ENCODE results near the gene STX10.

The STX10 gene

DNA sequence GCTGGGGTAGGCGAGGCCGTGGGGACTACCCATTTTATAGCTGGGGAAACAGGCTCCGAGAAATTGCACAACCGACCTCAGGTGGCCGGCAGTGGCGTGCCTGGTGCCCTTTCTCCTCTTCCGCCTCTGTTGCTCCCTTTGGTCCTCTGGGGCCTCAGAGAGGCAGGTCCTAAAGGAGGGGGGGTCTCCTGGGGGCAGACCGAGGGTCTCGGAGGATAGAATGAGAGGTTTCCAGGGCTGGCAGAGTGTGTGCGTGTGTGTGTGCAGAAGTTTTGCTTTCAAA, 11.3 kb downstream of the STX10 start:
- no peak for DNase-seq

DNA sequence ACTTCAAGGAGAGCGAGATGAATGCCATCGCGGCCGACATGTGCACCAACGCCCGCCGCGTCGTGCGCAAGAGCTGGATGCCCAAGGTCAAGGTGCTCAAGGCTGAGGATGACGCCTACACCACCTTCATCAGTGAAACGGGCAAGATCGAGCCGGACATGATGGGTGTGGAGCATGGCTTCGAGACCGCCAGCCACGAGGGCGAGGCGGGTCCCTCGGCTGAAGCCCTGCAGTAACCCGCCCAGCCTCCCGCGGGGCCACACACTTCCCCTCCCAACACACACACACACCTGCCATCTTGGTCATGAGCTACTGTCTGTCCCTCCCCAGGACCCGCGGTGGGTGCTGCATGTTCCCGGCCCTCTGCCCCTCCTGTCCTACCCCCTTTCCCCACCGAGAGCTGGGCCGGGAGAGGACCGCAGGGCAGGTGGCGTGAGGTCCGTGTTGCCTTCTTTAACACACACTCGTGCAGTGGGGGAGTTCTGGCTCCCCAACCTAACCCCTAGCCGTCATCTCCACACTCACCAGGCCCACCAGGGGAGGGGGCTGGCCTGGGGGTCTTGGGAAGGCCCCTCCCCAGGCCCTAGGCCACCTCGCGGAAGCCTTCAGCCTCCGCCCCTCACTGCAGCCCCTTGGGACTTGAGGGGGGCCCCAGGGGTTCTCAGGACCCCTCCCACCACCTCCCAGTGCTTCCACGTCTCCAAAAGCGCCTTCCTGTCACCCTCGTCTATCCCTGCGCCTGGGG, 11.8 kb downstream of the STX10 start:
- no peak for DNase-seq

DNA sequence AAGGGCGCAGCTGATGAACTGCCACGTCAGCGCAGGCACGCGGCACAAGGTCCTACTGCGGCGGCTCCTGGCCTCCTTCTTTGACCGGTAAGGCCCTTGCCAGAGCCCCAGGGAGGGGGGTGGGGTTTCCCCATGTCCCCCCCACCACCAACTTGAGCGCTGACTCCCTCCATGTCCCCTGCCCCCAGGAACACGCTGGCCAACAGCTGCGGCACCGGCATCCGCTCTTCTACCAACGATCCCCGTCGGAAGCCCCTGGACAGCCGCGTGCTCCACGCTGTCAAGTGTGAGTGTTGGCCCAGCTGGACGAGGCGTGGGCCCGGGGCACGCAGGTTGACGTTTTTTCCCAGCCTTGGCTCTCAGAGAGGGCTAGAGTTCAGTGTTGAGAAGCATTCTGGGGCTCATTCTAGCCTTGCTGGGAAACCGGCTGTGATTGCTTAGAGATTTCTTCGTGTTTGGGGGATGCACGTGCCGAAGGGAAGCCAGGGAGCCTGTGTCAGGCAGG, 12.8 kb downstream of the STX10 start:
- DNase-seq: no peak

DNA sequence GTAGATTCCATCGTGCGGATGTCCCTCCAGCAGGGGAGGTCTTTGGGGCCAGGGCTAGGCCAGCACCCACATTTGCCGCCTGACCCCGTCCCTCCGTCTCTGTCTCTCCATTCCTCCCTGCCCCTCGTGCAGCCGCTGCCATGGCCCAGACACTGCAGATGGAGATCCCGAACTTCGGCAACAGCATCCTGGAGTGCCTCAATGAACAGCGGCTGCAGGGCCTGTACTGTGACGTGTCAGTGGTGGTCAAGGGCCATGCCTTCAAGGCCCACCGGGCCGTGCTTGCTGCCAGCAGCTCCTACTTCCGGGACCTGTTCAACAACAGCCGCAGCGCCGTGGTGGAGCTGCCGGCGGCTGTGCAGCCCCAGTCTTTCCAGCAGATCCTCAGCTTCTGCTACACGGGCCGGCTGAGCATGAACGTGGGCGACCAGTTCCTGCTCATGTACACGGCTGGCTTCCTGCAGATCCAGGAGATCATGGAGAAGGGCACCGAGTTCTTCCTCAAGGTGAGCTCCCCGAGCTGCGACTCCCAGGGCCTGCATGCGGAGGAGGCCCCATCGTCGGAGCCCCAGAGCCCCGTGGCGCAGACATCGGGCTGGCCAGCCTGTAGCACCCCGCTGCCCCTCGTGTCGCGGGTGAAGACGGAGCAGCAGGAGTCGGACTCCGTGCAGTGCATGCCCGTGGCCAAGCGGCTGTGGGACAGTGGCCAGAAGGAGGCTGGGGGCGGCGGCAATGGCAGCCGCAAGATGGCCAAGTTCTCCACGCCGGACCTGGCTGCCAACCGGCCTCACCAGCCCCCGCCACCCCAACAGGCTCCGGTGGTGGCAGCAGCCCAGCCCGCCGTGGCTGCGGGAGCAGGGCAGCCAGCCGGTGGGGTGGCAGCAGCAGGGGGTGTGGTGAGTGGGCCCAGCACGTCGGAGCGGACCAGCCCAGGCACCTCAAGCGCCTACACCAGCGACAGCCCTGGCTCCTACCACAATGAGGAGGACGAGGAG, 14.8 kb downstream of the STX10 start:
- DNase-seq: no peak

DNA sequence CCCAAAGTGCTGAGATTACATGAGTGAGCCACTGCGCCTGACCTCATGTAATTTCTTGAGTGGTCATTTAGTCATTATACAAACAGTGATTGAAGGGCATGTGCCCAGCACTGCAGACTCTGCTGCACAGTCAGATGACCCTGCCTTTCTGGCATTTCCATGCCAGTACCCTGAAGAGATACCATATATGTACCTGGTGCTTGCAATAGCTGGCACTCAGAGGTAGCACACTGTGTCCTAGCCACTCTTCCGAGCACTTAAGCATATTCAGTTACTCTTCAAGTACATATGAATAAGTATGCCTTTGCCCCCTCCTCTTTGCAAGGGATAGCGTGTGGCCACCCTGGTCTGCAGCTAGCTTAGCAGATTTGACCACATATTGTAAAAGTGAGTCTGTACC, 15.5 kb downstream of the STX10 start:
- no peak for DNase-seq

DNA sequence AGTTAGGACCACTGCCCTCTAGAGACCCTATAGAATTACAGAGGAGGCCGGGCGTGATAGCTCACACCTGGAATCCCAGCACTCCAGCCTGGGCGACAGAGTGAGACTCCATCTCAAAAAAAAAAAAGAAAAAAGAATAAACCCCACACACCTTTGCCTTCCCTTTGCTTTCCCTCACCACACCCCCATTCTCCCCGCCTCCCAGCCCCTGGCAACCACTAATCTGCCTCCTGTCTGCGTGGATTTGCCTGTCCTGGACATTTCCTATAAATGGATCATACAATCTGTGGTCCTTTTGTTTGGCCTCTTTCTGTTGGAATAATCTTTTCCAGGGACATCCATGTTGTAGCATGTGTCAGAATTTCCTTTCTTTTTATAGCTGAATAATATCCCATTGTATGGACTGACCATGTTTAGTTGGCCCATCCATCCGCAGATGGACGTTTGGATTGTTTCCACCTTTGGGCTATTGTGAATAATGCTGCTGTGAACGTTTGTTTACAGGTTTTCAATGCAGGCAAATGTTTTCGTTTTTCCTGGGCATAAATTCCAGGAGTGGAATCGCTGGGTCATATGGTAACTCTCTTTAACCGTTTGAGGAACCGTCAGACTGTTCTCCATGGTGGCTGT, 16.8 kb downstream of the STX10 start:
- DNase-seq: no peak

DNA sequence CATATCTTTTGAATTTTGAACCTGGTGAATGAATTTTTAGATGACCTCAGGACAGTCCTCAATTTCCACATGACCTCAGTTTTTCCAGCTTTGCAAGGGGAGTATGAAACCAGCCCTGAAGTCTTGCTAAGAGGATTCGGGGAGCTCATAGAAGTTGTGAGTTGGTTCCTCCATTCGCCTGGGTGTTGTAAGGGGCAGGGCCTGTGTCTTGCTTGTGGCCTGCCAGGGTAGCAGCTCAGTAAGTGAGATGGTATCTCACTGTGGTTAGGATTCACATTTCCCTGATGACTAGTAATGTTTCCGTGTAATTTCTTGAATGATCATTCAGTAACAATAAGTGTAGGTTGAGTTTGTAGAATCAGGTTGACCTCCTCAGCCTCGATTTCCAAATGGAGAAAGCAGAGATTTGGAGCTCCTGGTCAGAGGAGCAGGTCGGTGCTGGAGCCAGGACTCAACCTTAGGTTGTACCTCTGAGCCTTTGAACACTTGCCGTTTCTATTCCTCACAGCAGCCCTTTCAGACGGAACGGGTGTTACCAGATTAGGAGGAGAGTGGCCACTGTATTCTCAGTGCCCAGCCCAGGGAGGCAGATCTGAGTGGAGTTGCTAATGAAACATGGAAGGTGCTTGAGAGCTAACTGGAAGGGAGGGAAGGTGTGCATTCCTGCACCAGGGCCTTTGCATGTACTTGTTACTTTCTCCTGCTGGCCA, 17.5 kb downstream of the STX10 start:
- DNase-seq: no peak

DNA sequence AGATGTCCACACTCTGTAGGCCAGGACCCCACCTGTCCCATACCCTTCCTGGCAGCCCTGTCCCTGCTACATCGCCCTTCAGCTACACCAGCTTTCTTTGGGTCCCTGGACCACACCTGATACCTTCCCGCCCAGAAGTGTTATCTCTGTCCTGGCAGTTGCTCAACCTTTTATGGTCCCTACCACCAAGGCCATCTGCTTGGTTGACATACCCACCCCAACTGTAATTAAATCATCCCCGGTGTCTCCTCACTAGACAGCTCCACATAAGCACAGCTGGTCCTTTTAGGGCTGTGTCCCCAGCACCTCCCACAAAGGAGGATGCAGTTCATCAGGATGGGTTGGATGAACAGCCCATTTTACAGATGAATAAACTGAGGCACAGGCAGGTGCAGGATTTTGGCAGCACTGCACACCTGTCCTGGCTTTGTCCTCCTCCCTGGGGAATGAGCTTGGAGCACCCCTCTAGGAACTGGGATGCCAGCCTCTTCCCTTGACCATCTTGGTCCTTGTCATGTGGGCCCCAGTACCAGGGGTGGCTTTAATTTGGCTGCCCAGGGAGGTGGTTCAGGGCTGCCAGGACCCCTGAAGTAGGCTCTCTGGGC, 19.2 kb downstream of the STX10 start:
- no peak for DNase-seq

DNA sequence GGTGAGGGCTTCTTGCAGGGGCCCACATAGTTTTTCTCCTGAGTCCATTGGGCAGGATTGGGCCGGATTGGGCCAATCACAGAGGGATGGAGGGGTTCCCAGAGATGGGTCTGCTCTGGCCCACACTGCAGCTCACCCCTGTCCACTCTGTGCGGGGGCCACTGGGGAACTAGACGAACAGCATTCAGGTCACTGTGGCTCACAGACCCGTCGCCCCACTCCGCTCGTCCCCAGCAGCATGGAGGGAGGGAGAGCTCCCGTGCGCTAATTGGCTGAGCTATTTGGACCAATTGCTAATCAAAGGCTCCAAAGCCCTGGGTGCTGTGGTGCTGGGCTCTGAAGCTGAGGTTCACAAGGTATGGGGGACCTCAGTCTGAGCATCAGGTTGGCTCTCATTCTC, 20.8 kb downstream of the STX10 start:
- DNase-seq: no peak

DNA sequence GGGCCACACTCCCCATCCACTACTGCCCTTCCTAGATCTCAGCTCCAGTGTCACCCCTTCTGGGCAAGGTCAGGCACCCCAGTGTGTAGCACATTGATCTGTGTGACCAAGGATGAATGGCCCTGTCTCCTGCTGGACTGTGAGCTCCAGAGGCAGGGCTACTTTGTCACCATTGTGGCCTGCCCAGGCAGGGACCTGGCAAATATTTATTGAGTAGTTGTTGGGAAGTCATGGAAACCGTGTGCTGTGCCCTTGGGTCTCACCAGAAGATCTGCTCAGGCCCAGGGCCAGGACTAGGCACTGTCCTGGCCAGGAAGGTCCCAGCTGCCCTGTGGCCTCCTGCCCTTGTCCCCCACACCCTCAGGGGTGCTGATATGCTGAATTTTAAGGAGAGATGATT, 21.6 kb downstream of the STX10 start:
- DNase-seq: no peak

DNA sequence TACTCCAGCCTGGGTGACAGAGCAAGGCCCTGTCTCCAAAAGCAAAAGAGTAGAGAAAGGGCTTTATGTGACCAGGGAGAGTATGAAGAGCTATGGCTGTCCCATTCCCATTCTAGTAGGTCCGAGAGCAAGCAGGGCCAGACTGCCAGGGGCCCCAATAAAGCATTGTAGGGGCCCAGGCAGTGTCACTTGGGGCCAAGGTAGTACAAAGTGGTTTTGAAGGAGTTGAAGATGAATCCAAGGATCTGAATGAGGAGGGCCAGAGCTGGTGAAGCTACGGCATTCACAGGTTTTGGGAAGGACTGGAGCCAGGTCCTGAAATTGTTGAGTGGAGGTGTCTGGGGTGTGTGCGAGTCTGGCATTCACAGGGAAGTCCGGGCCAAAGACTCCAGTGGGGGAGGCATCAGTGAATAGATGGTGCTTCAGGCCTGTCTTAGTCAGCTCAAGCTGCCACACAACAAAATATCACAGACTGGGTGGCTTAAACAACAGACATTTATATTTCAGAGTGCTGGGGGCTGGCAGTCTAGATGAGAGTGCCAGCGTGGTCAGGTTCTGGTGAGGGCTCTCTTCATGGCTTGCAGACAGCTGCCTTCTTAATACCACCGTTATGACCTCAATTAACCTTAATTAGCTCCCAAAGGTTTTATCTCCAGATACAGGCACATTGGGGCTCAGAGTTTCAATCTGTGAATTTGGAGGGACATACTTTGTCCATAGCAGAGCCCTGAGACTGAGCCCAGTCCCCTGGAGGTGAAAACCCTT, 22.2 kb downstream of the STX10 start:
- no peak for DNase-seq

DNA sequence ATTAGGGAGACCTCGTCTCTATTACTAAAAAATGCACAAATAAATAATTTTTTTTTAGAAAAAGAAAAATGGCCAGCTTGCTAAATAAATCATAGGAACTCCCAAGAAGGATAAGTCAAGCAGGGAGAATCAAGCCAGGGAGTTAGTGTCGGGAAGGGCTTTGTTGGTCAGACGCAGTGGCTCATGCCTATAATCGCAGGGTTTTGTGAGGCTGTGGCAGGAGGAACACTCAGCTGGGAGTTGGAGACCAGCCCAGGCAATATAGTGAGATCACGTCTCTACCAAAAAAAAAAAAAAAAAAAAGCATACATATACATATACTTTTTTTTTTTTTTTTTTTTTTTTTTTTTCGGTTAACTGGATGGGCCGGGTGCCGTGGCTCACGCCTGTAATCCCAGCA, 23.1 kb downstream of the STX10 start:
- DNase-seq: no peak

DNA sequence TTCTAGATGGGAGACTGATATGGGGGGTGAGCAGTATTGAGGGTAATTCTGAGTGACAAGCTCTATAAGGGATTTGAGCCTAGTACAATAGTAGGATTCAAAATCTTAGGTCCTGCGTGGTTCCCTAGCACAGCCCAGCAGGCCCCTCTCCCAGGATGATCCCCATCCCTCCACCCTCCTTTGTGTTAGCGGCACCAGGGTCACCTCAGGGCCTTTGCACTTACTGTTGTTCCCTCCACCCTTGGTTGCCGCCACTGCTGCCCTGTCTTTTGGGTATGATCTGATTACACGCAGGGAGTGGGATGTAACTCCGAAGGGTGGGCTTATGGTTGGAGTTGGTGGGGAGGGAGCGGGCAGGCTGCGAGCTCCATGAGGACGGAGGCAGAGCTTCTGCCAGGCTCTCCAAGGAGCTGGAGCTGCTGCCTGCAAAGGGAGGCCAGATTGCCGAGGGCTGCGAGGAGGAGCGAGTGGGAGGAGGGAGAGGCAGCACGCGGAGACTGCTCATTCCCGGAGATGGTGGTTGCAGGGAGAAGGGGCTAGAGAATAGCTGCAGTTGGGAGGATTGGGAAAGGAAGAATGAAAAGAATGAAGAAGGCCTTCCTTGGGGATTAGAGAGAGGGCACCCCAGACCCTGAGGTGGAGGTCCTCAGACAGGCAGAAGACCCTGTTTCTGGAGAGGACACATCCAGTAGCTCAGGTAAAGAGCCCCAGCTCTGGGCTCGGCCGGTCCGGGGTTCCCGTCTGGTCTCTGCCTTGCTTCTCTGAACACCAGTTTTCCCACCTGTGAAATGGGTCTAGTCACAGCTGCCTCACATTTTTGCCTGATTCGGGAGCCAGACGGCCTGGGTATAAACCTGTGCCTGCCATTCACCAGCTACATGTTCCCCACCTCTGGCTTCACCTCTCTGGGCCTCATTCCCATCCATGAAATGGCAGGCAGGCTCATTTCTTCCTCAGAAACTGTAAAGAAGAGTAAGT, 26.9 kb downstream of the STX10 start:
- DNase-seq: no peak

DNA sequence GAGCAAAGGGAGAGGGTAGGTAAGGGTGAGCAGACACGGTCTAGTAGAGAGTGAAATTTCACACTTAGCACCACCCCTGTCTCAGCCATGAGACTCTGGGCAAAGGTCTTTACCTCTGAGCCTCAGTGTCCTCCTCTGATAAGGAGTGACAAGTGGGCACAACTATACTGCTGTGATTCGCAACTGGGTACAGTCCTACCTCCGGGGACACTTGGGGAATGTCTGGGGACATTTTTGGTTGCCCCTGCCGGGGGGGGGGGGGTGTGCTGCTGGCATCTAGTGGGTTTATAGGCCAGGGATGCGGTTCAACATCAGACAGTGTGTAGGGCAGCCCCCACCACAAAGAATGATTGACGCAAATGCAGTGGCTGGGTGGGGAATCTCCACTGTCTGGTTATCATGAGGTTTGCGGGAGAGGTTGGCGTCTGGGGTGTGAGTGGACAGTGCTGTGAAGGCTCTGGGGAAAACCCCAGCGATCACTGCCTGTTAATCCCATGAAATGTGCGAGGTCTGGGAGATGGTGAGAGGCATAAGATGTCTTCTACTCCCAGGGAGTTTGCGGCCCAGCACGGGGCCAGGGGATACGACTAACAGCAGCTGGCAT, 27.8 kb downstream of the STX10 start:
- no peak for DNase-seq

DNA sequence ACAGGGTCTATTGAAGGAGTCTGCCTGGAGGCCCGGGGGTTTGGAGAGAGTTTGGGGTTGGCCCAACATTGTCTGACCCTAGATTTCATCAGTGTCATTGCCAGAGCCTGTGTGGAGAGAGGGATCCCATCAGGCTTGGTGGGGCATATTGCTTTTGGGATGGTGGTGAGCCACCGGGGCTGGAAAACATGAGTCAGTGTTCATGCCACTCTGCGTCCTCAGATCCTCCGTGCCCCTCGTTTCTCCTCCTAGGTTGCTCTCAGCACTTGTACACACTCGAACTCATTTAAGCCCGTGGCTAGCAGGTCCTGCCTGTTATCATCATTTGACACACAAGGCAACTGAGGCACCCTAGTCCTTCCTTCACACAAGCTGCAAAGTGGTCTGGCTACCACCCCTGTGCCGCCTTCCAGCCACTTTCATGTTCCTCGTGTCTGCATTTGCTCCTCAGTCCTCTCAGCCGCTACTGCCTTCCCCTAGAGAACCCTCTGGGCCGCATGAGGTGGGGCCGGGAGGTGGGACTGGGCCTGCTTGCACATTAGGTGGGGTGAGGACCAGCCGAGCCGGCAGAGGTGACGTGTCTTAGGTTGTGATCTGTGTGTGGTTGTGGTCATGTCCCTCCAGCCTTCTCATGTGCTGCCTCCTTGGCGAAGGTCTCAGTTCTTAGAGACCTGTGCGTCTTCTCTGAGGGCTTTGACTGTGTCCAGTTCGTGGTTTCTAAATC, 28.5 kb downstream of the STX10 start:
- DNase-seq: no peak

DNA sequence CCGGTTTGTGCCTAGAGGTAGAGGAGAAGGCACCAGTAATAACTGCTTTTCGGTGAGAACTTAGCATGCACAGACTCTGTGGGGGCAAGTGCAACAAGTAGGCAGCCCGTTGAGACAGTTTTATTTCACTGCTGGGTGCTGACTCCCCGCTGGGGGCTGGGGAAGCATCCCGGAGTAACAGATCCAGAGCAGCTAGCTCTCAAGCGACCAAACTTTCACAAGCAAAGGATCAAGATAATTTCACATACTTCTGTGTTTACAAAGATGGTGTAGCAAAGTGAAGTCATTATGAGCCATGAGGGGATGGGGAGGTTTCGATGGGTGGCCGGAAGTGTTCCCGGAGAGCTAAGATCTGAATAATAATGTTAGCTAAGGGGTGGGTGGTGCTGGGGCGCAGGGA, 29.4 kb downstream of the STX10 start:
- no peak for DNase-seq

DNA sequence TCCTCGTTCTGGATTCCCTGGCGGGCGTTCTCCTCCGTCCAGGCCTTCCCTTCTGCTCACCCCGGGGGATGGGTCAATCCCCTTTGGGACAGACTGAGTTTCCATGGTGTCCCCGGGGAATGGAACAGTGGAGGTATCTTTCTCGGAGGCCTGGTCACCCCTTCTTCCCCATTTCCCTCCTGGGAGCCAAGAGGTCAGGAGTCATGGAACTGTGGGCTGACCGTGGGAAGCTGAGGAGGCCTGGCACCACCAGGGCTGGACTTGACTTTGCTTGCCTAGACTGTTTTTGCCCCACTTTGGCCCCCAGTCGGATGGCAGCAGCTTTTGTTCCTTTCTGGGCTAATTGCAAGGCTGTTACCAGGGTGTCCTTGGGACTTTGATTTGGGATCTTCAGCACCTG, 30.1 kb downstream of the STX10 start:
- DNase-seq: no peak

DNA sequence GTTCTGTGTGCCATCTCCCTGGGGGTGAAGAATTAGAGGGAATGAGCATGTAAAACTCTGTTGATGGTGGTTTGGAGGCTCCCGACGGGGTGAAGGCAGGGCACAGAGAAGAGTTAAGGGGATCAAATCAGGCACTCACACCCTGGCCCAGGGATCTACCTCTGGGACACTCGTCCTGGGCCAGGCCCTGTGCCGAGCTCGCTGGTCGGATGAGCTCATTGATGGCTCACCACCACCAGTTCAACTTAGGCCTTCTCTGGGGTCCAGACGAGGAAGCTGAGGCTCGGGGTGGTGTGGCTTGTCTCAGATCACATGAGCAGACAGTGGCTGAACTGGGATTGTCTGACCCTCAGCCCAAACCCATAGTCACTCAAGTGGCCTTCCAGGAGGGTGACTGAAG, 30.5 kb downstream of the STX10 start:
- no peak for DNase-seq

DNA sequence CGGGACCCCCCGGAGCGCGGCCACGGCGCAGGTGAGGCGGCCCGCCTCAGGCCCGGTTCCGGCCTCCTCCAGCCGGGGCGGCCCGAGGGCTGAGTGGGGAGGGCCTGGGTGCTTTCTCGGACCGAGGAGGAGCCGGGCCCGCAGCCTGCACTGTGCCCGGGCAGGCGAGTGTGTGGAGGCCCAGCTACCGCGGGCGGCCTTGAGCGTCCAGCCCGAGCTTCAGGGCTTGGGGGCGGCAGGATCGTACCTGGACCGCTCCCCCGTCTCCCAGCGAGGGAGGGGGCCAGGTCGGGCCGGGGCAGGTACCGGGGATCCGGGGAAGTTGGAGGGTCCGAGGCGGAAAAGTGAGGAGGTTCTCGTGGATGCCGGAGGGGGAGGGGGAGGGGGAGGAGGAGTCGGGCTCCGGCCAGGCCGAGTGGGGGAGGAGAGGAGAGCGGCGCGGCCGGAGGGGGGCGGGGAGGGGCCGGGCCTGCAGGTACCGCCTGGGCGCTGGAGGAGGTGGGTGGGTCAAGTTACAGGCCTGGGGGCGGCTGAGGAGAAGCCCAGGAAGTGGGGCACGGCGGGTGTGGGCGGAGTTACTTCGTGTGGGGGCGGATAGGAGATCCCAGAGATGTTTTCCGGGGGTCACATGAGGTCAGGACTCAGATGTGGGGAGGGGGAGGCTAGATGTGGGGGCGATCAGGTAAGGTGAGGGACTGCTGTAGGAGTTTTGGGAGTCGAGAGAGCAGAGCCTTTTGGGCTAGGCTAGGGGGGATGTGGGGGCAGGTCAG, 31.6 kb downstream of the STX10 start:
- DNase-seq: no peak

Measured in 8988T (cell line).